ENCODE data around the gene SECTM1. TPM values are rescaled to one million over a fixed set of nuclear protein-coding genes. Genes with fewer than 3 reads are reported as not detected.
"Not testable (repeated sequence)": the region's sequence is repeated elsewhere in the genome, so short reads cannot be mapped to it uniquely, and the experiment has no call there.

SECTM1 gene
- total RNA-seq, 1 experiment from 2014 or later = not detected

DNA sequence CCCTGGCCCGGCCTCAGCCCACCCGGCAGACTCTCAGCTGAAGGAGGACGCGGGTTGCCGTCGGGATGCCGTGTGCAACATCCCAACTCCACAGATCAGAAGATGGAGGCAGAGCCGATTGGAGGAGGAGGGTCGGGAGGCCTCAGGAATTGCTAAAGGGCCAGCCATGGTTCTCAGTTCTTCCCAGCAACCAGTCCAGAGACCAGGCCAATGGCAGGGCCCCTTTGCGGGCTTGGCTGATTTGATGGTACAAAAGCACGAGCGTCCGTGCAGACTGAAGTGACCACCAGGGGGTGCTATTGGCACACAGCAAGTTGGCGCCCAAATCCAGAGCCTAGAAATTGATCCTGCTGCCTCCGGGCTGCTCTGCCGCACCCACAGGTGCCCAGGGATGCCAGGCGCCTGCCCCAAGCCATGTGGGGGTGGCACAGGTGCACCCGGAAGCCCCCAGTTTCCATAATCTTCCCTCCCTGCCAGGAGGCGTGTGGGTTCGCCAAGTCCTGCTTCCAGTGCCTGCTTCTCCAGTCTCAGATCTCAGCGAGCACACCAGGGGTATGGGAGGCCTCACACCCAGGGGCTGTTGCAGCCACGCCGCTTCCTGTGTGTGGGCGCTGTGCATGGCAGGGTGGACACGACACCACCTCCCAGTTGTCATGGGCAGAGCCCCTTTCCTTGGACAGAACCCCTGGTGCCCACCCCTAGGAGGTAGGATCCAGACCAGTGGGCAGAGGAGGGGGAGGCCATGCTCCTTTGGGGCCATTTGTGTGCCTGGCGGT is 18.3 kb upstream of the SECTM1 start:
- H3K9me2 ChIP-seq (replicated peaks; ENCODE audit: insufficient read depth, low read length) = no peaks in the 10 kb centered on the region
- no peaks in the 10 kb centered on the region for H3K9me3 ChIP-seq (ENCODE audit: low read length)
- H3K36me3 ChIP-seq (ENCODE audit: insufficient read depth, low read length) = no peaks in the 10 kb centered on the region
- no peak overlapping the region for H3K4me2 ChIP-seq (ENCODE audit: low read depth, low read length, poor library complexity, severe bottlenecking)
- no peak overlapping the region for H2AFZ ChIP-seq (ENCODE audit: low read length)
- no peak overlapping the region for H3K9ac ChIP-seq (ENCODE audit: low read length)
- no peaks in the 10 kb centered on the region for H3K27me3 ChIP-seq (ENCODE audit: low read length)
- no peak overlapping the region for H3K4me3 ChIP-seq (ENCODE audit: low read length)
- peaks cover 6% of the 10 kb centered on the region; the same call in 1 of the 2 replicates for H3K4me1 ChIP-seq (ENCODE audit: low read length)
- no peaks in the 10 kb centered on the region for H3K79me2 ChIP-seq (ENCODE audit: low read length)
- DNase-seq = peak; percentile 94
- H3K27ac ChIP-seq (ENCODE audit: low read length) = no peak overlapping the region
- 0 out of 2 replicates have a peak, but pooled peaks cover 3% of the 10 kb centered on the region for H4K20me1 ChIP-seq (ENCODE audit: insufficient read depth, low read depth, low read length)

DNA sequence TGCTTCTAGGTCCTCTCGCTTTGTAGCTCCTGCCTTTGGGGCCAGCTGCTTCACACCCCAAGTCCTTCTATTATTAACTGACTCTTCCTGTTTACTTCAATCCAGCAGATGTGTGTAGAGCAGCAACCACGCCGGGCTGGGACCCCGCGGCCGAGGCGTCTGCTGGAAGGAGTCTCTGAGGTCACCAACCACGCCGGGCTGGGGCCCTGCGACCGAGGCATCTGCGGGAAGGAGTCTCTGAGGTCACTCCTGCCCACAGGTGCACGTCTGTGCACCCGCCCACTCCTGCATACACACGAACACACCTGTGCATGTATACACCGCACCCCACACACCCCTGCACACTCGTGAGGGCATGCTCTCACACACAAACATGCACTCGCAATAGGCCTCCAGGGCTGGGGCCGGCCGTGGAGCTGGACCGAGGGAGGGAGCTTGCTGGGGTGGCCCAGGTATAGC is 17.7 kb upstream of the SECTM1 start:
- H3K9ac ChIP-seq (ENCODE audit: low read length) = no peak overlapping the region
- no peak overlapping the region for H3K27ac ChIP-seq (ENCODE audit: low read length)
- H3K27me3 ChIP-seq (ENCODE audit: low read length) = no peaks in the 10 kb centered on the region
- no peak overlapping the region for H3K4me2 ChIP-seq (ENCODE audit: low read depth, low read length, poor library complexity, severe bottlenecking)
- H3K4me1 ChIP-seq (ENCODE audit: low read length) = no peaks in the 10 kb centered on the region
- H3K4me3 ChIP-seq (ENCODE audit: low read length) = no peak overlapping the region
- no peaks in the 10 kb centered on the region for H3K9me2 ChIP-seq (replicated peaks; ENCODE audit: insufficient read depth, low read length)
- no peaks in the 10 kb centered on the region for H3K9me3 ChIP-seq (ENCODE audit: low read length)
- H3K36me3 ChIP-seq (ENCODE audit: insufficient read depth, low read length) = no peaks in the 10 kb centered on the region
- DNase-seq = no peak
- H2AFZ ChIP-seq (ENCODE audit: low read length) = no peak overlapping the region
- no peaks in the 10 kb centered on the region for H3K79me2 ChIP-seq (ENCODE audit: low read length)
- 0 out of 2 replicates have a peak, but pooled peaks cover 3% of the 10 kb centered on the region for H4K20me1 ChIP-seq (ENCODE audit: insufficient read depth, low read depth, low read length)

DNA sequence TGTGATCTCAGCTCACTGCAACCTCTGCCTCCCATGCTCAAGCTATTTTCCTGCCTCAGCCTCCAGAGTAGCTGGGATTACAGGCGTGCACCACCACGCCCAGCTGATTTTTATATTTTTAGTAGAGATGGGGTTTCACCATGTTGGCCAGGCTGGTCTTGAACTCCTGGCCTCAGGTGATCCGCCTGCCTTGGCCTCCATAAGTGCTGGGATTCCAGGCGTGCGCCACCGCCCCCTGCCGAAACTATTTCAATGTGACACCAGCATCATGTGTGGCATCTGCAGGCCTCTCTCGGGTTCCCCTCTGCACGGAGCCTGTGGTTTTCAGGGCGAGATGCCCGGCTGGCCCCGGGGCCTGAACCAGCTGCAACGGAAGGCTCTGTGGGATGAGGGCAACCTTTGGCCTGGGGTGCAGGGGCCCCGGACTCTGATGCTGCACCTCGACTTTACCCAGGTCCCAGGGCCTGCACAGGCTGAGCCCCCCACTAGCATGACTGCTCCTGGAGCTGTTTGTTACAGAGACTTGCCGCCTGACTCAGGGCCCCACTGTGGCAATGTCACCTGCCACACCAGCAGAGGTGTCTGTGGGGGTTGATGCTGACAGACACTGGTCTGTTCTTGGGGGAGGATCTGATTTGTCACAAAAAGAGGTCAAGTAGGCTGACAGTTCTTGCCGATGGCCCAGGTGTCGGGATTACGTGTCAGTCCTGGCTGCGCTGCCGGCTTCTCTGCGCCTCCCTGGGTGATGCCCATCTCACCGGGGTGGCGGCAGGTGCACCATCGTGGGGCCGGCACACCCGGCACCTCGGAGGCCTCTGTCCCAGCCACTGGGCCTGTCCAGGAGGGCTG is 16.8 kb upstream of the SECTM1 start:
- no peaks in the 10 kb centered on the region for H3K36me3 ChIP-seq (ENCODE audit: insufficient read depth, low read length)
- peak; percentile 81 for DNase-seq
- H3K79me2 ChIP-seq (ENCODE audit: low read length) = no peaks in the 10 kb centered on the region
- no peaks in the 10 kb centered on the region for H3K9me2 ChIP-seq (replicated peaks; ENCODE audit: insufficient read depth, low read length)
- no peak overlapping the region for H2AFZ ChIP-seq (ENCODE audit: low read length)
- no peak overlapping the region for H3K4me2 ChIP-seq (ENCODE audit: low read depth, low read length, poor library complexity, severe bottlenecking)
- H3K4me1 ChIP-seq (ENCODE audit: low read length) = no peaks in the 10 kb centered on the region
- H3K9me3 ChIP-seq (ENCODE audit: low read length) = no peaks in the 10 kb centered on the region
- H3K27ac ChIP-seq (ENCODE audit: low read length) = no peak overlapping the region
- no peaks in the 10 kb centered on the region for H3K27me3 ChIP-seq (ENCODE audit: low read length)
- 0 out of 2 replicates have a peak, but pooled peaks cover 3% of the 10 kb centered on the region for H4K20me1 ChIP-seq (ENCODE audit: insufficient read depth, low read depth, low read length)
- no peak overlapping the region for H3K4me3 ChIP-seq (ENCODE audit: low read length)
- no peak overlapping the region for H3K9ac ChIP-seq (ENCODE audit: low read length)

DNA sequence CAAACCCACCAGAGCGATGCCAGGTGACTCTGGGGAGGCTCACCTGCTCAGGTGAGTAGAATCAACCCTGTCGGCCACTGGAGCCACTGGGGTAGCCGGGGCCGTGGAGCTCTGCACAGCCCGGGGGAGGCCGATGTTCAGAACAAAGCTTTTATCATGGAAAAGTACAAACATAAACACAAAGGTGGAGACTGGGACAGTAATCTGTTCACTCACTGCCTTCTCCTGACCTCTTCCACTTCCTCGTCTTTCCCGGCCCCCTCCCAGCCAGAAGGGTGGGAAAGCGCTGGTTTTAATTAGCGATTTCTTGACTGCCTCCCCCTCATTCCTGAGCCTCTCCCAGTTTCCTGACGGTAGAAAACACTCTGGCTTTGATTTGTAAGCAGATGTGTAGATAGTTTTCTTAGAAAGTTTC is 15.7 kb upstream of the SECTM1 start:
- H3K4me1 ChIP-seq (ENCODE audit: low read length) = no peaks in the 10 kb centered on the region
- H2AFZ ChIP-seq (ENCODE audit: low read length) = no peak overlapping the region
- no peak overlapping the region for H3K4me2 ChIP-seq (ENCODE audit: low read depth, low read length, poor library complexity, severe bottlenecking)

DNA sequence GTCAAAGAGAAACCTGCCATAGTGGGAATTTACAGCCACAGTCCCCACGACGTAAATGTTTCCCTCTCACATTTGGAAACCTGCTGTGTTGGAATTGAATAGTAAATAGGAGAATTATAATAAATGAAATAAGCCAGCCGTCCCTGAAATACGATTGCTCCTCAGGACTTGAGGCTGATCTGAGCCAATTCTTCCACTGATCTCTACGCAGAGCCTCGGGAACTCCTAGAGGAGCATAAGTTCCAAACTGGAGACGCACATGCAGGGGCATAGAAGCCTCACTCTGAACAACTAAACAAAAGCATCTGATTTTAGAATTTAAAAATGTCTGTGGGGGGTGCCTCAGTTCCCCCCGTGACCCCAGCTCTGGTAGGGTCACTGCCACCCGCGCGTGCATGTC is 15.3 kb upstream of the SECTM1 start:
- no peak overlapping the region for H3K4me2 ChIP-seq (ENCODE audit: low read depth, low read length, poor library complexity, severe bottlenecking)
- H3K4me1 ChIP-seq (ENCODE audit: low read length) = no peaks in the 10 kb centered on the region

More for the DNA sequence above, 15.7 kb upstream of the SECTM1 start:
- Histone ChIP-seq H3K9me2 (replicated peaks; ENCODE audit: insufficient read depth, low read length) (no peaks in the 10 kb centered on the region), H3K27ac (ENCODE audit: low read length) (no peak overlapping the region), H3K9ac (ENCODE audit: low read length) (no peak overlapping the region), H3K79me2 (ENCODE audit: low read length) (no peaks in the 10 kb centered on the region), H3K27me3 (ENCODE audit: low read length) (no peaks in the 10 kb centered on the region), H3K9me3 (ENCODE audit: low read length) (no peaks in the 10 kb centered on the region), H3K4me3 (ENCODE audit: low read length) (no peak overlapping the region), H4K20me1 (ENCODE audit: insufficient read depth, low read depth, low read length) (0 out of 2 replicates have a peak, but pooled peaks cover 3% of the 10 kb centered on the region), H3K36me3 (ENCODE audit: insufficient read depth, low read length) (no peaks in the 10 kb centered on the region)
- DNase-seq = no peak

DNA sequence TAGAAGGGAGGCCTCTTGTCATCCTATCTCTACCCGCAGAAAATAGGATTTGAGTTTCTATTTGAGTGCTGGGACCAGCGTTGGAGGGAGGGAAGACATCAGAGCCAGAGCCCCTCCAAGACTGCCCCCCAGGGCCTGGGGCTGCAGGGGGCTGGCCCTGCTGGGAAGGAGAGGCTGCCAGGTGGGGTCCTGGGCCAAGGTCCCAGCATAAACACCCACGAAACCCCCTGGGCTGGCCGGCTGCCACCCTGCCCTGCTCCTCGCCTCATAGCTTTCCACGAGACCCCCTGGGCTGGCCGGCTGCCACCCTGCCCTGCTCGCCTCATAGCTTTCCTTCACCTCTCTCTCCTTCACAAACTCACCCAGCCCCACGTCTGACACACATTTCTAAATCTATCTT is 14.9 kb upstream of the SECTM1 start:
- H3K4me1 ChIP-seq (ENCODE audit: low read length) = no peaks in the 10 kb centered on the region
- no peak overlapping the region for H3K4me2 ChIP-seq (ENCODE audit: low read depth, low read length, poor library complexity, severe bottlenecking)
- H3K4me3 ChIP-seq (ENCODE audit: low read length) = no peak overlapping the region
- no peak for DNase-seq
- no peaks in the 10 kb centered on the region for H3K27me3 ChIP-seq (ENCODE audit: low read length)
- H3K27ac ChIP-seq (ENCODE audit: low read length) = no peak overlapping the region
- H3K9me2 ChIP-seq (replicated peaks; ENCODE audit: insufficient read depth, low read length) = no peaks in the 10 kb centered on the region
- H3K9ac ChIP-seq (ENCODE audit: low read length) = no peak overlapping the region
- no peak overlapping the region for H2AFZ ChIP-seq (ENCODE audit: low read length)
- H3K9me3 ChIP-seq (ENCODE audit: low read length) = no peaks in the 10 kb centered on the region
- no peaks in the 10 kb centered on the region for H3K36me3 ChIP-seq (ENCODE audit: insufficient read depth, low read length)
- H4K20me1 ChIP-seq (ENCODE audit: insufficient read depth, low read depth, low read length) = 0 out of 2 replicates have a peak, but pooled peaks cover 3% of the 10 kb centered on the region
- H3K79me2 ChIP-seq (ENCODE audit: low read length) = no peaks in the 10 kb centered on the region

More for the DNA sequence above, 15.3 kb upstream of the SECTM1 start:
- Histone ChIP-seq H3K9me3 (ENCODE audit: low read length) (no peaks in the 10 kb centered on the region), H4K20me1 (ENCODE audit: insufficient read depth, low read depth, low read length) (0 out of 2 replicates have a peak, but pooled peaks cover 3% of the 10 kb centered on the region), H2AFZ (ENCODE audit: low read length) (no peak overlapping the region), H3K27me3 (ENCODE audit: low read length) (no peaks in the 10 kb centered on the region), H3K9ac (ENCODE audit: low read length) (no peak overlapping the region), H3K79me2 (ENCODE audit: low read length) (no peaks in the 10 kb centered on the region), H3K9me2 (replicated peaks; ENCODE audit: insufficient read depth, low read length) (no peaks in the 10 kb centered on the region), H3K27ac (ENCODE audit: low read length) (no peak overlapping the region), H3K4me3 (ENCODE audit: low read length) (no peak overlapping the region), H3K36me3 (ENCODE audit: insufficient read depth, low read length) (no peaks in the 10 kb centered on the region)
- DNase-seq = no peak

DNA sequence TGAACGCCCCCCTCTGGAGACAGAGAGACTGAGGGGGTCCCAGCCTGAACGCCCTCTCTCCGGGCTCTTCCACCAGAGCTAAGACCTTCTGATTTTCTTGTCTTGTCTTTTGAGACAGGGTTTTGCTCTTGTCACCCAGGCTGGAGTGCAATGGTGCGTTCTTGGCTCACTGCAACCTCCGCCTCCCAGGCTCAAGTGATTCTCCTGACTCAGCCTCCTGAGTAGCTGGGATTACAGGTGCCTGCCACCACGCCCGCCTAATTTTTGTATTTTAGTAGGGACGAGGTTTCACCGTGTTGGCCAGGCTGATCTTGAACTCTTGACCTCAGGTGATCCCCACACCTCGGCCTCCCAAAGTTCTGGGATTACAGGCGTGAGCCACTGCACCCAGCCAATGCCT is 14.4 kb upstream of the SECTM1 start:
- not testable (repeated sequence) for H3K9me3 ChIP-seq (ENCODE audit: low read length); H4K20me1 ChIP-seq (ENCODE audit: insufficient read depth, low read depth, low read length); H3K9me2 ChIP-seq (replicated peaks; ENCODE audit: insufficient read depth, low read length); H3K4me2 ChIP-seq (ENCODE audit: low read depth, low read length, poor library complexity, severe bottlenecking); H3K27me3 ChIP-seq (ENCODE audit: low read length); H3K27ac ChIP-seq (ENCODE audit: low read length); H3K4me3 ChIP-seq (ENCODE audit: low read length); DNase-seq; H3K79me2 ChIP-seq (ENCODE audit: low read length); H3K4me1 ChIP-seq (ENCODE audit: low read length); H3K36me3 ChIP-seq (ENCODE audit: insufficient read depth, low read length); H2AFZ ChIP-seq (ENCODE audit: low read length); H3K9ac ChIP-seq (ENCODE audit: low read length)

All from Karpas-422 (cell line).